GM18511 (cell line): ENCODE results near the gene ATAD2B.

Experiments used
- ATAC-seq: cut with Tn5 transposase; IDR thresholded peaks from one replicate; pipeline ENCODE4 v1.9.1; 2021; ENCODE audit warnings: mild to moderate bottlenecking, moderate library complexity; ENCODE audit not compliant: unreplicated experiment

The ATAD2B gene

GRCh38 chr2:23705771-23706612, 220.9 kb downstream of the ATAD2B start:
- ATAC-seq = no peak

DNA sequence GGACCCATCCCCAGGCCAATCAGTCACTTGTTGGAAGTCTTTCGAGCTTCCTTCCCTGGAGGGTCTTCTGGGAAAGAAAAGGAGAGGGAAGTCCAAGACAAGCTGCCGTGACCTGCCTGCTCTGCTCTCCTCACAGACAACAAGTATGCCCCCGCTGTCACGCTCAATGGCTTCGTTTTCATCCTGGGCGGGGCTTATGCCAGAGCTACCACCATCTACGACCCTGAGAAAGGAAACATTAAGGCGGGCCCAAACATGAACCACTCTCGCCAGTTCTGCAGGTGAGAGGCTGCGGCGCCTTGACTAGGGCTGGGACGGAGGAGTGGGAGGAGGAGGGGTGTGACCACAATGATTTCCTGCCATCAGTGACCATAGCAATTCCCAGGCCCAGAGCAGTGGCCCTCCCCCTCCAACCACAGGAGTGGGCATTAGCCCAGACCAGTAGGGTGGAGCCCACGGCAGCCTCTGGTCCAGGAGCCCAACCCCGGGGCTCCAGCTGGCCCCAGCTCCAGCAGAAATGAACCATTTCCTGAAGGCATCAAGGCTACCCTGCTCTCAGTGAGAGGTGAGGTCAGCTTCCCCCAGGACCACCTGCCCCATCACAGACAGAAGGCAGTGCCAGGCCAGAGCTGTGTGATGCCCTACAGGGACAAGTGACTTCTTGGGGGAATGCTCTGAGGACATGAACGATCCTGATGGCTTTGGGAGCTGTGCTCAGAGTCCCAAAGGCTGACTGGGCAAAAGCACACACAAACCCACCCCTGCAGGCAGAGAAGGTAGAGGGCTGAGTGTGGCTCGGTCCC, 223.1 kb downstream of the ATAD2B start:
- no peak for ATAC-seq

GRCh38 chr2:23703037-23703582, 223.8 kb downstream of the ATAD2B start:
- no peak for ATAC-seq

- no peak for ATAC-seq
These were observed 226.3 kb downstream of the ATAD2B start for GRCh38 chr2:23700627-23701026.

DNA sequence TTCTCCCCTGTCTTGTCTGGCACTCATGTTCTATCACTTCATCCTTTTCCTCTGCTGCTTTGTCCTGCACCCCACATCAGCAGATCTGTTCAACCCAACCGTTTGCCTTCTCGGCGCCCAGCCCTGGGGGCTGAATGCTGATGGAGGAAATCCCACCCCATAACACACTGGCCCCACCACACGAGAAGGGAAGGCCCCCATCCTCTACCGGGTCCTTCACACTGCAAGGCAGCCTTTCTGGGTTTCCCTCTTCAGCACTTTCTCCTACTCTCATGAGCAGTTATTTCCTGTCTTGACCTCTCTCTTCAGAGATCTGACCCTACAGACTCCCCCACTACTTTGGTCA, 227.4 kb downstream of the ATAD2B start:
- no peak for ATAC-seq

DNA sequence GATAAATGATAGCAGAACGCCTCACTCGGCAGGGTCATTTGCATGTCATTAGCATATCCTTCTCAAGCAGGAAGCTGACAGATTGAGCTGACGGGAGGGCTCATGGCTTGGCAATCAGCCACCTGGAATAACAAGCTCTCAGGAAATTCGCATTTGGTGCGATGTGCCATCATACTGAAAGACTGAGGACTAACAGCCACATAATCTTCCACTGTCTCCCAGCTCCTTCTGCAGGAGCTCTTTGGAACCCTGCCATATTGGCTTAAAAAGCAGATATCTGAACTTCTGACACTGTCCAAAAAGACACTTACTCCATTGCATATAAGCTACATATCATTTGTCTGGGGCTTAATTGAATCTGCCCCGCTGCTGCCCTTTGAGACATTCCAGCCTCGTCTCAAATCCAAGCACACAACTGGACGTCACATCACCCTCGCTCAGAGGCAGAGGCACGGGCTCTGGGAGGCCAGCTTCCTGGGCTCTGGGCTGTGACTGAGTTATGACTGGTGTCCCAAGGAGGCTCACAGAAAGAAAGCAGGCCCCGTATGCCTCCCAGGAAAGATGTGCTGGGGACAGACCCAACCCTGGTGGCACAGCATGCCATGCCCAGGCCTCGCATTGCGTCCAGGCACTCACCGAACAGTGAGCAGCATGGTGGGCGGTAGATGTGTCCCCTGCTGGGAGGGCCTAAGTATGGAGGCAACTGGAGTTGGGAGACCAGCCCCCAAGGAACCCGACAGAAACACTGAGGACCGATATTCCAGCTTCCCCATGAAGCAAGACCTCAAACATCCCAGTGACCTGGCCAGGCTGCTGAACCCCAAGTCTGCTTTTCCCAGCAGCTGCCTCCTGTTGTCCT, 228.0 kb downstream of the ATAD2B start:
- no peak for ATAC-seq
